Measurements from ENCODE around the gene ADISSP. TPM values are rescaled to one million over a fixed set of nuclear protein-coding genes. Genes with fewer than 3 reads are reported as not detected.

ADISSP gene
- total and polyA plus RNA-seq, 9 of the 15 experiments (the other 6 are each of a cell fraction or from before 2014, with no cell fraction given) = 1.4 to 70.6 (median 23.4) TPM

DNA sequence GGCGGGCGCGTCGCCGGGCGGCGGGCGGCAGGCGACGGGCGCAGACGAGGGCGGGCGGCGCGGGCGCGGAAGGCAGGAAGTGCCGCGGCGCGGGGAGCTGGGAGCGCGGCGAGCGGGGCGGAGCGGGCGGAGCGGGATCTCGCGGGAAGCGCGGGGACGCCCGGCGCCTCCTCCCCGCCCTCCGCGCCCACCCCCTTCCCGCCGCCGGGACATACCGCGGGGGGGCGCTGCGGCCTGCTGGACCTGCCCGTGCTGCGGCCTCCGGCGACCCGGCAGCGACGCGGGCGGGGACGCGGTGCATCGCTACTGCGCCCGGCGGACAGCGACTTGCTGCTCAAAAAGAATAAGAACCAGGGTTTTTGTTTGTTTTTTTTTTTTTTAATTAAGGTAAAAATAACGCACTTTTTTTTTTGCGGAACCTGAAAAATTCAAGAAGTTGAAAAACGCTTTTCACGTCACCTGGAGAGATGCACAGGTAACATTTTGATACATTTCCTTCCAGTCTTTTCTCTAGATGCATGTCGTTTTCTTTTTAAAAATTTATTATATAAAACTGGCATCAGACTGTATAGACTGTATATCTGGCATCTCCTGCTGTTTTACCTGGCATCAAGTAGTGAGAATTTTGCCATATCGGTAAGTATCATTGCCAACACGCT is 19.2 kb upstream of the ADISSP start, which contains the start of gene CENPB (continued):
- TF ChIP-seq, protein P1, sequence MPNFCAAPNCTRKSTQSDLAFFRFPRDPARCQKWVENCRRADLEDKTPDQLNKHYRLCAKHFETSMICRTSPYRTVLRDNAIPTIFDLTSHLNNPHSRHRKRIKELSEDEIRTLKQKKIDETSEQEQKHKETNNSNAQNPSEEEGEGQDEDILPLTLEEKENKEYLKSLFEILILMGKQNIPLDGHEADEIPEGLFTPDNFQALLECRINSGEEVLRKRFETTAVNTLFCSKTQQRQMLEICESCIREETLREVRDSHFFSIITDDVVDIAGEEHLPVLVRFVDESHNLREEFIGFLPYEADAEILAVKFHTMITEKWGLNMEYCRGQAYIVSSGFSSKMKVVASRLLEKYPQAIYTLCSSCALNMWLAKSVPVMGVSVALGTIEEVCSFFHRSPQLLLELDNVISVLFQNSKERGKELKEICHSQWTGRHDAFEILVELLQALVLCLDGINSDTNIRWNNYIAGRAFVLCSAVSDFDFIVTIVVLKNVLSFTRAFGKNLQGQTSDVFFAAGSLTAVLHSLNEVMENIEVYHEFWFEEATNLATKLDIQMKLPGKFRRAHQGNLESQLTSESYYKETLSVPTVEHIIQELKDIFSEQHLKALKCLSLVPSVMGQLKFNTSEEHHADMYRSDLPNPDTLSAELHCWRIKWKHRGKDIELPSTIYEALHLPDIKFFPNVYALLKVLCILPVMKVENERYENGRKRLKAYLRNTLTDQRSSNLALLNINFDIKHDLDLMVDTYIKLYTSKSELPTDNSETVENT (CRISPR knock-in tag; IDR thresholded peaks at IDR 0.05) = no peak
- TF ChIP-seq VEZF1 (CRISPR knock-in tag; IDR thresholded peaks at IDR 0.05) (peak; percentile 95), TEAD1 (CRISPR knock-in tag; IDR thresholded peaks at IDR 0.05) (peak in 1 of 2 experiments; percentile 92; a peak in 2 of 4 replicates), BCLAF1 (IDR thresholded peaks at IDR 0.05; ENCODE audit: borderline replicate concordance in 1 of 2, control insufficient read depth in 1 of 2, low read depth in 2 of 2, low read length in 1 of 2) (no peak), RBM39 (optimal IDR thresholded peaks at IDR 0.05; ENCODE audit: low read depth, low read length) (no peak), ZNF384 (IDR thresholded peaks at IDR 0.05; ENCODE audit: low read depth, low read length) (peak; percentile 54; the same call in 1 of the 2 replicates), NR2C2 (CRISPR knock-in tag; IDR thresholded peaks at IDR 0.05) (no peak), NR2C2 (tag; IDR thresholded peaks at IDR 0.05) (peak; percentile 32; the same call in 1 of the 2 replicates), ZHX1 (conservative IDR thresholded peaks at IDR 0.05; ENCODE audit: low read length) (no peak), U2AF2 (optimal IDR thresholded peaks at IDR 0.05; ENCODE audit: low read depth, low read length) (no peak), NEUROD1 (IDR thresholded peaks at IDR 0.05; ENCODE audit: borderline replicate concordance, low read depth, low read length, partially characterized antibody) (peak; percentile 31)
- TF ChIP-seq, protein P2, sequence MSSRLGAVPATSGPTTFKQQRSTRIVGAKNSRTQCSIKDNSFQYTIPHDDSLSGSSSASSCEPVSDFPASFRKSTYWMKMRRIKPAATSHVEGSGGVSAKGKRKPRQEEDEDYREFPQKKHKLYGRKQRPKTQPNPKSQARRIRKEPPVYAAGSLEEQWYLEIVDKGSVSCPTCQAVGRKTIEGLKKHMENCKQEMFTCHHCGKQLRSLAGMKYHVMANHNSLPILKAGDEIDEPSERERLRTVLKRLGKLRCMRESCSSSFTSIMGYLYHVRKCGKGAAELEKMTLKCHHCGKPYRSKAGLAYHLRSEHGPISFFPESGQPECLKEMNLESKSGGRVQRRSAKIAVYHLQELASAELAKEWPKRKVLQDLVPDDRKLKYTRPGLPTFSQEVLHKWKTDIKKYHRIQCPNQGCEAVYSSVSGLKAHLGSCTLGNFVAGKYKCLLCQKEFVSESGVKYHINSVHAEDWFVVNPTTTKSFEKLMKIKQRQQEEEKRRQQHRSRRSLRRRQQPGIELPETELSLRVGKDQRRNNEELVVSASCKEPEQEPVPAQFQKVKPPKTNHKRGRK (tag; IDR thresholded peaks at IDR 0.05) = peak; percentile 48; the same call in 1 of the 2 replicates
- TF ChIP-seq, protein P3, sequence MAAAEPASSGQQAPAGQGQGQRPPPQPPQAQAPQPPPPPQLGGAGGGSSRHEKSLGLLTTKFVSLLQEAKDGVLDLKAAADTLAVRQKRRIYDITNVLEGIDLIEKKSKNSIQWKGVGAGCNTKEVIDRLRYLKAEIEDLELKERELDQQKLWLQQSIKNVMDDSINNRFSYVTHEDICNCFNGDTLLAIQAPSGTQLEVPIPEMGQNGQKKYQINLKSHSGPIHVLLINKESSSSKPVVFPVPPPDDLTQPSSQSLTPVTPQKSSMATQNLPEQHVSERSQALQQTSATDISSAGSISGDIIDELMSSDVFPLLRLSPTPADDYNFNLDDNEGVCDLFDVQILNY (CRISPR knock-in tag; IDR thresholded peaks at IDR 0.05) = no peak

All from K562 (cell line).